Mammary epithelial cell (primary cell): ENCODE measurements around the gene PIWIL4.

Experiments
- EZH2 ChIP-seq: IDR thresholded peaks from 2 replicates; pipeline ENCODE4 v1.6.1; 2012; ENCODE audit warnings: low read length, inconsistent platforms, borderline replicate concordance
- TF ChIP-seq, protein P1 (sequence below), 2 donors: IDR thresholded peaks in 1 of 2; conservative IDR thresholded peaks in 1 of 2; 2 replicates each; pipeline ENCODE4 v1.5.1; 2011 to 2012; ENCODE audit warnings: inconsistent platforms in 2 of 2, low read length in 2 of 2, mild to moderate bottlenecking in 2 of 2, control low read depth in 1 of 2, low read depth in 1 of 2; ENCODE audit not compliant: insufficient read depth in 1 of 2; ENCODE audit errors: extremely low read depth in 1 of 2

DNA sequence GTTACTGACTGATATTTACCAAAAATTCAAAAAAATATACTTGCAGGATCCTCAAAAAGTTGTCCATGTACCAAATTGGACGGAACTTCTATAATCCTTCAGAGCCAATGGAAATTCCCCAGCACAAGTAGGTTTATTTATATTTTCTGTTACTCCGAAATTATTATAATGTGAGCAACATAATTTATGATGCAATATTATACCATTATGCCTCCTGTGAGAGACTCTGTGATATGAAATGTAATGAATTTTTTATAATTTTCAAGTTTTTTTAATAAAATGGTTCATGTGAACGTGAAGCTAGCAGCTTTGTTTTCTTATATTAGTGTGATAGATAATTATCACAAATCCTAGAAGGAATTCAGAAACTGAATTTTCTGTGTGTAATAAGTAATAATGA lies 18.2 kb downstream of the PIWIL4 start:
- TF ChIP-seq EZH2 = no peak
- TF ChIP-seq, protein P1, sequence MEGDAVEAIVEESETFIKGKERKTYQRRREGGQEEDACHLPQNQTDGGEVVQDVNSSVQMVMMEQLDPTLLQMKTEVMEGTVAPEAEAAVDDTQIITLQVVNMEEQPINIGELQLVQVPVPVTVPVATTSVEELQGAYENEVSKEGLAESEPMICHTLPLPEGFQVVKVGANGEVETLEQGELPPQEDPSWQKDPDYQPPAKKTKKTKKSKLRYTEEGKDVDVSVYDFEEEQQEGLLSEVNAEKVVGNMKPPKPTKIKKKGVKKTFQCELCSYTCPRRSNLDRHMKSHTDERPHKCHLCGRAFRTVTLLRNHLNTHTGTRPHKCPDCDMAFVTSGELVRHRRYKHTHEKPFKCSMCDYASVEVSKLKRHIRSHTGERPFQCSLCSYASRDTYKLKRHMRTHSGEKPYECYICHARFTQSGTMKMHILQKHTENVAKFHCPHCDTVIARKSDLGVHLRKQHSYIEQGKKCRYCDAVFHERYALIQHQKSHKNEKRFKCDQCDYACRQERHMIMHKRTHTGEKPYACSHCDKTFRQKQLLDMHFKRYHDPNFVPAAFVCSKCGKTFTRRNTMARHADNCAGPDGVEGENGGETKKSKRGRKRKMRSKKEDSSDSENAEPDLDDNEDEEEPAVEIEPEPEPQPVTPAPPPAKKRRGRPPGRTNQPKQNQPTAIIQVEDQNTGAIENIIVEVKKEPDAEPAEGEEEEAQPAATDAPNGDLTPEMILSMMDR (conservative IDR thresholded peaks at IDR 0.05 in 1 of 2, IDR thresholded peaks at IDR 0.05 in 1 of 2; ENCODE audit: extremely low read depth in 1 of 2, insufficient read depth in 1 of 2, low read depth in 1 of 2, low read length in 2 of 2) = no peak
